Subcutaneous adipose tissue (tissue), 4 donors: ENCODE data around the gene PLXNB3. TPM values are rescaled to one million over a fixed set of nuclear protein-coding genes. Genes with fewer than 3 reads are reported as not detected.

Experiments
- CTCF ChIP-seq: fragments of 450-650 bp; IDR thresholded peaks from one replicate; pipeline ENCODE4 v1.5.1; 2016; ENCODE audit warnings: low read depth, mild to moderate bottlenecking, control low read depth, antibody characterized with exemption, moderate library complexity
- total RNA-seq, 4 donors: library from RNA; depleted of rRNA; stranded (reverse); fragments of >200 nt; gene quantifications; one replicate each; pipeline ENCODE4 v1.1.0, GENCODE V29; 2016

The PLXNB3 gene
- total RNA-seq, 4 donors from 2014 or later, result 8.8 to 47.3 (median 24.5) TPM

DNA sequence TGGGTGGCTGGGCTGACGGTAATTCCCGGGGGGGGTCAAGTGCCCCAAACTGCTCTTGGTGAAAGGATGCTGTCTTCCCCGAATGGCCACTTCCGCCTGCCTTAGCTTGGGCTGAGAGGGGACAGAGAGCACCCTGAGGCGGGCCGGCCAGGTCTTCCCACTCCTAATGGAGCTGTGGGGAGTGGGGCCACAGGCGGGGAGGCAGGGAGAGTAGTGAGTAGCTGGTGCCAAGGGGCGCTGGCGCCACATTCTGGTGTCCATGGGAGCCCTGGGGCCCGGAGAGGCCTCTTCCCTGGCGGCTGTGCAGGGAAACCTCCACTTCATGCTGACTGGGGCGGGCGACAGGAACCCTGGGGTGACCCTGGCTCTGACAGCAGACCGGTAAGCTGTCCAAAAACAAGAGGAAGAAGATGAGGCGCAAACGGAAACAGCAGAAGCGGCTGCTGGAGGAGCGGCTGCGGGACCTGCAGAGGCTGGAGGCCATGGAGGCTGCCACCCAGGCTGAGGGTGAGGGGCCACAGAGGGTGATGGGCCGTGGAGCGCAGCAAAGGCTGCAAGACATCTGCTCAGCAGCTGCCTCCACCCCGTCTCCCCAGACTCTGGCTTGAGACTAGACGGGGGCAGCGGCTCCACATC, 19.4 kb downstream of the PLXNB3 start:
- no peak for TF ChIP-seq CTCF

GRCh38 chrX:153784325-153784967, 20.4 kb downstream of the PLXNB3 start:
- no peak for TF ChIP-seq CTCF

DNA sequence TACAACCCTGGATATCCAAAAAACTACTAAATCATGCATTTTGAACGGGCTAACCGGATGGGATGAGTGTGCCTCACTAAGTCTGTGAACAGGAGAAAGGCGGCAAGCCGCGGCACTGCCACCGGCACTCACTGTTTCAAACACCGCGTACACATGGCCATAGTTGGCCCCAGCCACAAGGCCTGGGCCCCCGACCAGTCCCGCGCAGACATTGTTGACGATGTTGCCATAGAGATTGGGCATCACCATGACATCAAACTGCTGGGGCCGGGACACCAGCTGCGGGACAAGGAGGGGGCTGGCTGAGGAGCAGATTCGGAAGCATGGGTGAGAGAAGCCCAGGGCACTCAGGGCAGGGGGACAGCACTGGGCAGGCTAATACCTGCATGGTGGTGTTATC, 22.6 kb downstream of the PLXNB3 start:
- no peak for TF ChIP-seq CTCF

DNA sequence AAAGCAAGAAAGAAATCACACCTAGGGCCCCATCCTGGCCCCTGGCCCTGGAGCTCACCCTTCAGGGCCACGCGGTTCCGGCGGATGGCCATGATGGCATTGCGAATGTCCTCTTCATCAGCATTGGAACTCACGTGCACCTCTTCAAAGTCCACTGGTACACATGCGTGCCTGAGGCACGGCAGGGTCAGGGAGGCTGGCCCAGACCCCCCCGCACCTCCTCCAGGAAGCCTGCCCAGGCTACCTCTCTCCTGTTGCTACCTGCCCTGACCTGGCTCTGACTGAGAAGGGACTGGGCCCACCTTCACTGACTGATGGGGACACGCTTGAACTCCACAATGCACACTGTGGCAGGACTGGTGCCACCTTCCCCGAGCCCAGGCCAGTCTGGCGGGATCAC, 25.6 kb downstream of the PLXNB3 start:
- TF ChIP-seq CTCF, result no peak

GRCh38 chrX:153791104-153791852, 27.2 kb downstream of the PLXNB3 start:
- no peak for TF ChIP-seq CTCF

DNA sequence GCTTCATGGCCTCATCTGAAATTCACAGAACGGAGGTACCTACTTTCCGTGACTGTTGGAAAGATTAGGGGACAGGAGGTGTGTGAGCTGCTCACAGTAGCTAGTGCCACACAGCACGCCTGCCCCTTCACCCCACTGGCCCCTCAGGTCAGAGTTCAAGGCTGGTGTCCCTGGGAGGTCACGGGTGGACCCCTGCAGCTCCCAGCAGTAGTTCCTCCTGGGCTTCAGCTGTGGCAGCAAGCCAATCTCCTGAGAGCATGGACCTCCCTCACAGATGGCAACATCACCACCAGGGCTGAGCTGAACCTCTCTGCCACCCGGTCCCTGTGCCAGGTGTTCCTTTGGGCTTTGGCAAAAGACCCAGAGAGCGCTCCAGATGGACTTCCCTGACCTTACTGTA, 28.3 kb downstream of the PLXNB3 start:
- TF ChIP-seq CTCF, result no peak

- no peak for TF ChIP-seq CTCF
These were observed 29.2 kb downstream of the PLXNB3 start for GRCh38 chrX:153793291-153793690.
